ENCODE data around the gene ASAP2.

- TF ChIP-seq TAF1 (IDR thresholded peaks at IDR 0.05; ENCODE audit: control insufficient read depth, extremely low read depth, insufficient read depth, low read length, severe bottlenecking) (no peak), GATAD2B (IDR thresholded peaks at IDR 0.05; ENCODE audit: borderline replicate concordance) (no peak), ZC3H4 (CRISPR knock-in tag; IDR thresholded peaks at IDR 0.05; ENCODE audit: borderline replicate concordance) (no peak), RBFOX2 (IDR thresholded peaks at IDR 0.05; ENCODE audit: low read depth, low read length) (no peak), SREBF1 (IDR thresholded peaks at IDR 0.05; ENCODE audit: borderline replicate concordance, low read depth, low read length) (no peak)
Measured at GRCh38 chr2:9222239-9222892, 15.8 kb downstream of the ASAP2 start.
